Measurements from ENCODE around the gene LRRC74B.

LRRC74B gene

DNA sequence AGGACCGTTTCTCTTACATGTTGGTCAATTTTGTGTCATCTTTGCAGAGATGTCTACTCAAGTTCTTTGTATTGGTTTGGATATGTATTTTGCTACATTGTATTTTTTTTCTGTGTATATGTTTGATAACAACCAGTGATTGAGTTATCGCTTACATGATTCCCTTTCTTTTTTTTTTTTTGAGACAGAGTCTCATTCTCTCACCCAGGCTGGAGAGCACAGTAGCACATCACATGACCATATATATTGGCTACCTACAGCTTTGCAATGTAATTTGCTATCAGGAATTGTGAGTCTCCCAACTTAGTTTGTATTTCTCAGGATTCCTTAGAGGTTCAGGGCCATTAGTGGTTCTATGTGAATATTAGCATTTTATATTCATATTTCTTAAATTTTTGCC lies 59.5 kb downstream of the LRRC74B start:
- no peak for DNase-seq

GRCh38 chr22:21106000-21106399 lies 60.3 kb downstream of the LRRC74B start:
- DNase-seq = no peak

DNA sequence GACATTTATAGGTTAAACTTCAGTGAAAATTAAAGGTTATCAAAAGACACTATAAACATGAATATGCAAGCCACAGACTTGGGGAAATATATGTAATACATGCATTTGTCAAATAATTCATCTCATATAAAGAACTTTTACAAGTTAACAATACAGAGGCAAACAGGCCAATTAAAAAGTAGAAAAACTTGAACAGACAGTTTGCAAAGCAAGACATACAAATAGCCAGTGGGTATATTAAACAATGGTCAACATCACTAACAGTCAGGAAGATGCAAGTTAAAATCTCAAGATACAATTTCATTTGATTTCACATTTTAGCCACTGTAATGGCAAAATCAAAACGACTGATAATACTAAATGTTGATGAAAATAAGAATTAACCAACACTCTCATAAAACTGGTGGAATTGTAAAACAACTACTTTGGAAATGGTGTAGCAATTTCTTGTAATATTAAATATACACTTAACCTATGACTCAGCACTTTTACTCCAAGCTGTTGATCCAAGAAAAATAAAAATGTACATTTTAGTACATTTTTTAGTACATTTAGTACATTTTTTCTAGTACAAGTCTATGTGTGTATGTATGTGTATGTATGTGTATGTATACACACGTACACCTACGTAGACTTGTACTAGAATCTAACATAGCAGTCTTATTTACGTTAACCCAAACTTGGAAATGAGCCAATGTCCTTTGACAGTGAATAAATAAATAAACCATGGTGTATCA lies 62.8 kb downstream of the LRRC74B start:
- no peak for DNase-seq
